Fibroblast of skin of scalp (primary cell): ENCODE results near the gene PADI6.

Experiments used
- DNase-seq: peaks from one replicate; pipeline ENCODE4 v3.0.0-alpha.2; 2013

Gene PADI6

GRCh38 chr1:17436380-17437174 is 64.6 kb downstream of the PADI6 start:
- DNase-seq: no peak

DNA sequence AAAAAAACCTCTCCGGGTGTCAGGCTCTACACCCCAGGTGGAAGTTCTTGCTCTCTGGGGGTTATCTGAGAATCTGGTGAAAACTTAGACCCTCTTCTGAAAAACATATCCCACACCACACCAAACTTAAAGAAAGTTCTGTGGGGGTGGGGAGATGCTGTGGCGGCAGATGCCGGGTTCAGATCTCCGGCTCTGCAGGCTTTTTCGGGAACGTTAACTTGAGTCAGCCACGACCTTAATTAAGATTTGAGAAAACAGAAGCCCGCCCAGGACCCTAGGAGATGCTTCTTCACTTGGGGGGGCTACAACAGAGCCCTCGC is 65.2 kb downstream of the PADI6 start:
- DNase-seq: no peak

DNA sequence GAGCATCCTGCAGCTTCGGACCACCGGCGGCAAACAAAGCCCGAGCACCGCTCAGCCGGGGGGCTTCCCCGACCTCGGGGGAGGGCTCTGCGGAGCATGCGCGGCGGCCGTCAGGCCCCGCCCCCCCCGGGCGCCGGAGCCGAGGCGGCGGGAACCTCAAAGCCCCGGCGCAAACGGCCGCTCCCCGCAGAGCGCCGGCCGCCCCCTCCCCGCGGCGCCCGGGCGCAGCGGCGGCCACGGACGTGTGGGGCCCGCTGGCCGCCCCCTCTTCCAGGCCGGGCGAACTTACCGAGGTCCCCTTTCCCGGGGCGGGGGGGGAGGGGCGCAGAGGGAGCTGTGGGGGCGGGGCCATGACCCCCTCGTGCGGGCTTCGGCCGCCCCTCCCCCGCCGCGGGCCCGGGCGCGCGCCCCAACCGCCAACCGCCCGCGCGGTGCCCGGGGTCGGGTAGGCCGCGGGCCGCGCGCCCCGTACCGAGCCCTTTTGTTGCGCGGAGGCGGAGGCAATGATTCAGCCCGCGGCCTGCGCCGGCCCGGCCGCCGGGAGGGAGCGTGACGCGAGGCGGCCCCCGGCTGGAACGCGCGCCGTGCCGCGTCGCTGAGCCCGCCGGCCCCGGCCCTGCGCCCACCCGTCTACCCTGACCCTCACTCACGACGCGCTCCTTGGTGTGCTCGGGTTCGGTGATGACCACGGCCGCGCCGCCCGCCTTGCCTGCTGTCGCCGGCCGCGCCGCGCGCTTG is 65.8 kb downstream of the PADI6 start:
- DNase-seq: peak; percentile 55

DNA sequence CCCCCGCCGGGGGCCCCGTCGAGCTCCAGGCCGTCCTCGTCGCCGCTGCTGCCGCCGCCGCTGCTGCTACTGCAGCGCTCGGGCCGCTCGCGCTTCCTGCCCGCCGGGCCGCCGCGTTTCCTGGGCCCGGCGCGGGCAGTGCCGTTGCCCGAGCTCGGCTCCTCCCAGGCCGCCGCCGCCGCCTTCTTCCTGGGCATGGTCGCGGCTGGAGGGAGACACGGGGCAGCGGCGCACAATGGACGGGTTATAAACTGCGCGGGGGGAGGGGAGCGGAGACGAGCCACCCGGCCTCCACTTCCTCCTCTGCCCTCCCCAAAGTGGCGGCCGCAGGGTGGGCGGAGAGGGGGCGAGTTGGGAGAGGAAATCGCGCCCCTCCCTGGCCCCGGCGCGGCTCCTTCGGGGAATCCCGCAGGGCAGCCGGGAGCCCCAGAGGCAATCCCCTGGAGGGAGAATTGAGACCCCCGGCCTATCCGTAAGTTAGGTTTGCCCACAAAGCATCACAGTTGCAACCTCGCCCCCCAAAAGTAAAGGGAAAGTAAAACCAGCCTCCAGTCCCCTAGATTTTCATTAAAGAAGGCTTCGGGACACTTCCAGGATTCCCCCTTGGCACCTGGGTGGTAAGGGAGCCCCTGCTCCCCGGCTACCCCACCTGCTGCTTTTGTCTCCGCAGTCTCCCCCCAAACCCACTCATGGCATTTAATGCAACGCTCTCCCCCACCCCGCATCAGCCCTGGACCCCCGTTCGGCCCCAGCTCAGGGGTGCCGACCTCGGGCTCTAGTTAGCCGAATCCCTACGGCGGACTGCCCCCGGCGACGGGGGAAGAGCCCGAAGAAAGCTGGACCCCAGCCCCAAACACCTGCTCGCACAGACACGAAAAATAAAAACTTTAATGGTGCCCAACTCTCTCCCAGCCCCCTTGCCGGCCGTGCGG is 66.6 kb downstream of the PADI6 start:
- DNase-seq: peak; percentile 58

GRCh38 chr1:17439250-17440073 is 67.5 kb downstream of the PADI6 start, which contains the start of gene RCC2:
RCC2 (minus strand) TSS chr1:17439677; CDS start chr1:17438514, 1,163 bp downstream.
- peak; percentile 83 for DNase-seq

GRCh38 chr1:17440074-17440826 is 68.3 kb downstream of the PADI6 start:
- no peak for DNase-seq

DNA sequence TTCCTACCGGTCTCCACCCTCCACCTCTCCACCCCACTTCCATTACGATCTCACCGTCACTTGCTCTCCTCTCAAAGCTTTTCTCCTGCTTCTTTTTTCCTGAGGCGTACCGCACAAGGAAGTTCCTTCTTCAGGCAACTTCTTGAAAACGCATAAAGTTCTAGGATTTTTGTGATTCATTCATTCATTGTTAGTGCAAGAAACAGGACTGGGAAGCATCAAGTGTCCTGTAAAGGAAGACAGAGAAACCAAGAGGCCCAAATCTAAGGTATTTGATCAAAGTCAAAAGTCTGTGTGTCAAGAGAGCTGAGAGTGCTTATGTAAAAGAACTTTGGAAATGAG is 68.8 kb downstream of the PADI6 start:
- DNase-seq: no peak

DNA sequence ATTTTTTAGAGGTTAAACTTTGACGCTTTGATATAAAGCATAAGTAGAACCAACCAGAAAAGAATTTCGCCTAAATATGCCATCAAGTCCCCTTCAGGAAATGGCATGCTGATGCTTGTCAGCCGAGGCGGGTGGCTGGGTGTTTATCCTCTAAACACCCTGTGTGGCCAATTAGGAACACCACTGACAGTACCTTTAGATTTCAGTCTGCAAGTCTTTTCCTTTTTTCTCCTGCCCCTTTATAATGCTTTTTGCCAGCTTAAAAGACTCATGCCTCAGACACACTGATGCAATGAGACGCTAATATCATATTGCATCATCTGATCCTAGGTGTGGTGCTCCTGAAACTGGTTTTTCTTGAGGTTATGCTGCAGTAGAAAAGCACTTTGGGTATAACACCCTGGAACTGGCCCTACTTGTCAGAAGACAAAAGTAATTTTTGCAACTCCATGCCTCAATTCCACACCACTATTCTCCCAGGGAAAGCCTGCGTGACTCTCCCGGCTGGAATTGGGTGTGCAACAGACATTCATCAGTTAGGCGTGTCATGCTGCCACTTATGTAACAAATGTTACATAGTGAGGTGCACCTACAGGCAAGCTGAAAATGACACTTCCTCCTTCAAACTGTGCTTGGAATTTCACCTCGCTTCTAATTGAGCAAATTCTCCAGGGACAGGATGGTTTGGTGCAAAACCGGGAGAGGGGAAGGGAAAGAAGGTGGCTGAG is 69.4 kb downstream of the PADI6 start:
- peak; percentile 77 for DNase-seq

- DNase-seq: no peak
Observed at GRCh38 chr1:17441993-17442357, 70.0 kb downstream of the PADI6 start.

DNA sequence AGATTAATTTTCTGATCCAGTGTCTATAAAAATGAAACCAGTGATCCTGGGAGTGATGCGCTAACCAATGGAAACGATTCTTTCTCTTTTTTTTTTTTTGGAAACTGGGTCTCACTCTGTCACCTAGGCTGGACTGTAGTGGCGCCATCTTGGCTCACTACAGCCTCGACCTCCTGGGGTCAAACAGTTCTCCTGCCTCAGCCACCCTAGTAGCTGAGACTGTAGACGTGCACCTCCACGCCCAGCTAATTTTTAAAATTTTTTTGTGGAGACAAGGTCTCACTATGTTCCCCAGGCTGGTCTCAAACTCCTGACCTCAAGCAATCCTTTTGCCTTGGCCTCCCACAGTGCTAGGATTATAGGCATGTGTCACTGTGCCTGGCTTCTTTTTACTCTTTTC is 70.8 kb downstream of the PADI6 start:
- no peak for DNase-seq

DNA sequence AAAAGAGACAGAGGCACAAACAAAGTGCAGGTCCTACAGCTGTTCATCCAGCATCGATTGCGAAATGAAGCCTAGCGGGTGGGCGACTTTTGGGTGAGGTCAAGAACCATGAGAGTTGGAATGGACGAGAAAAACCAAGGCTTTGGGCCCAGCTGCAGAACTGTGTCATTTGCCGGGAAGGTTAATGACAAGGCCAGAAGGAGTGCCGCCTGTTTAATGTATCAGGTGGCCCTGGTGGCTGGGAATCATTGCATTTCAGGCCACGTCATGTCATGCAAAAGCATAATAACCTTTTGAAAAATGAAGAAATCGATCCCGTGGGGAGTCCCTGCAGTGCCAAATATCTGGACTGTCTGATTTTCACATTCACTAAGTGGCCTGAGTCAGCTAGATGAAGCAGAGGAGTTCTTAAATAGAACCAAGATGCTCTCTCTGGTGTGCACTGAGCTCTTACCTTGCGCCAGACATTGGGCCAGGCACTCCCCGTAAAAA is 75.6 kb downstream of the PADI6 start:
- DNase-seq: no peak
